B cell (primary cell): ENCODE data around the gene CYTL1. TPM values are rescaled to one million over a fixed set of nuclear protein-coding genes. Genes with fewer than 3 reads are reported as not detected.

Experiments used
- ATAC-seq: fragments of 200-7000 bp; cut with Tn5 transposase; one replicate; pipeline ENCODE4 v1.10.0; 2021; ENCODE audit warnings: low read depth, mild to moderate bottlenecking, moderate number of reproducible peaks, moderate library complexity
- CTCF ChIA-PET: fragments of 350-600 bp; sonication (Branson Sonifier 250); formaldehyde crosslinking; loops from one replicate; lab custom pipeline; 2021; ENCODE audit warnings: antibody characterized with exemption, inconsistent platforms; lab: Charles Lee
- POLR2A ChIA-PET: fragments of 350-600 bp; sonication (Branson Sonifier 250); formaldehyde crosslinking; loops from one replicate; lab custom pipeline; 2021; ENCODE audit warnings: antibody characterized with exemption; lab: Charles Lee
- DNase-seq: peaks from one replicate; pipeline ENCODE4 v3.0.0; 2013
- H2AFZ ChIP-seq: 2 replicates; pipeline ENCODE4 v1.6.1; 2012; ENCODE audit warnings: mild to moderate bottlenecking, low read depth, low read length; ENCODE audit not compliant: insufficient read depth, poor library complexity, severe bottlenecking
- H3K27ac ChIP-seq, 2 donors: 1 replicate in 1 of 2; 2 replicates in 1 of 2; pipeline ENCODE4 v1.5.1; 2012 to 2013; ENCODE audit warnings: low read length in 2 of 2, mild to moderate bottlenecking in 2 of 2, moderate library complexity in 1 of 2
- H3K27me3 ChIP-seq, 4 experiments: fragments of 200-600 bp in 1 of 4; sonication (generic) in 1 of 4; replicated peaks in 1 of 4; 1 replicate in 2 of 4; 2 replicates in 2 of 4; pipeline versions ENCODE4 v1.6.1 to v1.7.0; 2013 to 2016; ENCODE audit warnings: low read length in 3 of 4, mild to moderate bottlenecking in 2 of 4, mixed read lengths in 1 of 4, moderate library complexity in 1 of 4; ENCODE audit not compliant: insufficient read depth in 4 of 4, control insufficient read depth in 3 of 4; ENCODE audit errors: control extremely low read depth in 1 of 4
- H3K36me3 ChIP-seq, 2 experiments: replicated peaks in 1 of 2; 1 replicate in 1 of 2; 2 replicates in 1 of 2; pipeline versions ENCODE4 v1.6.1 to v1.7.1; 2013; ENCODE audit warnings: low read length in 1 of 2; ENCODE audit not compliant: insufficient read depth in 2 of 2, control insufficient read depth in 1 of 2; ENCODE audit errors: control extremely low read depth in 1 of 2, extremely low read depth in 1 of 2
- H3K4me1 ChIP-seq, 2 donors: fragments of 200-600 bp in 1 of 2; sonication (generic) in 1 of 2; 1 replicate in 1 of 2; 2 replicates in 1 of 2; pipeline versions ENCODE4 v1.5.1 to v1.6.1; 2013 to 2017; ENCODE audit warnings: low read length in 2 of 2; ENCODE audit not compliant: control insufficient read depth in 2 of 2, insufficient read depth in 2 of 2
- H3K4me2 ChIP-seq: replicated peaks from 2 replicates; pipeline ENCODE3; 2012; ENCODE audit warnings: mild to moderate bottlenecking, low read depth, low read length; ENCODE audit not compliant: poor library complexity, severe bottlenecking
- H3K4me3 ChIP-seq, 5 experiments: fragments of 200-600 bp in 1 of 5; sonication (generic) in 1 of 5; 1 replicate in 3 of 5; 2 replicates in 2 of 5; pipeline versions ENCODE4 v1.5.1 to v1.7.0; 2011 to 2016; ENCODE audit warnings: low read length in 4 of 5, mild to moderate bottlenecking in 4 of 5, low read depth in 2 of 5, control low read depth in 1 of 5, moderate library complexity in 1 of 5; ENCODE audit not compliant: insufficient read depth in 1 of 5; ENCODE audit errors: control extremely low read depth in 1 of 5, extremely low read depth in 1 of 5
- H3K79me2 ChIP-seq: fragments of 200-600 bp; sonication (generic); one replicate; pipeline ENCODE4 v1.6.0; 2016; ENCODE audit warnings: low read length; ENCODE audit not compliant: control insufficient read depth, insufficient read depth
- H3K9ac ChIP-seq: fragments of 200-600 bp; sonication (generic); 2 replicates; pipeline ENCODE4 v1.6.1; 2017; ENCODE audit warnings: mild to moderate bottlenecking, low read length, moderate library complexity
- H3K9me3 ChIP-seq, 3 donors: one replicate each; pipeline versions ENCODE4 v1.6.1 to v1.7.1; 2013; ENCODE audit warnings: low read length in 2 of 3; ENCODE audit not compliant: control insufficient read depth in 2 of 3, insufficient read depth in 1 of 3; ENCODE audit errors: control extremely low read depth in 1 of 3
- H4K20me1 ChIP-seq: 2 replicates; pipeline ENCODE4 v1.6.0; 2012; ENCODE audit warnings: mild to moderate bottlenecking, low read length; ENCODE audit not compliant: insufficient read depth, control insufficient read depth, poor library complexity, severe bottlenecking
- H3K27ac Mint-ChIP-seq: one replicate; pipeline ENCODE4 v1.8.0; 2021; ENCODE audit warnings: mixed read lengths
- H3K27me3 Mint-ChIP-seq: one replicate; pipeline ENCODE4 v1.8.0; 2021; ENCODE audit warnings: mixed read lengths
- H3K4me1 Mint-ChIP-seq: one replicate; pipeline ENCODE4 v1.8.0; 2021; ENCODE audit warnings: mixed read lengths
- H3K4me3 Mint-ChIP-seq: one replicate; pipeline ENCODE4 v1.8.0; 2021; ENCODE audit warnings: mixed read lengths
- H3K9me3 Mint-ChIP-seq: one replicate; pipeline ENCODE4 v1.8.0; 2022; ENCODE audit warnings: mixed read lengths; ENCODE audit not compliant: insufficient read depth
- EZH2 ChIP-seq: IDR thresholded peaks from 2 replicates; pipeline ENCODE4 v1.6.1; 2012; ENCODE audit warnings: borderline replicate concordance, low read depth, mild to moderate bottlenecking, moderate library complexity, low read length; ENCODE audit not compliant: insufficient read depth, poor library complexity, severe bottlenecking
- WGBS: methylation state at CpG from one replicate; pipeline ENCODE4 v1.1.5; 2013; ENCODE audit warnings: missing lambda C conversion rate; ENCODE audit not compliant: insufficient coverage; 5-methylcytosine and 5-hydroxymethylcytosine counted together
- intact Hi-C: fragments of 100-400 bp; cut with micrococcal nuclease; formaldehyde crosslinking; loops from one replicate; pipeline ENCODE4 v1.10.0; 2022
- polyA plus RNA-seq: library from polyadenylated mRNA; depleted of rRNA; stranded (reverse); fragments of >200 nt; gene quantifications from 2 replicates; pipeline ENCODE4 v1.2.3, GENCODE V29; 2012
- total RNA-seq, 2 donors: library from RNA; stranded (reverse); fragments of 120-200 nt in 1 of 2; gene quantifications; 1 replicate in 1 of 2; 2 replicates in 1 of 2; pipeline versions ENCODE4 v1.2.3 to v1.2.4, GENCODE V29; 2013 to 2022
- TF ChIP-seq, protein P1 (sequence below): fragments of 200-600 bp; IDR thresholded peaks from one replicate; pipeline ENCODE4 v1.8.0; 2022; ENCODE audit warnings: antibody characterized with exemption, mild to moderate bottlenecking

Gene CYTL1
- total and polyA plus RNA-seq, 2 donors (not counting 1 experiment from before 2014, with no cell fraction given), result not detected

DNA sequence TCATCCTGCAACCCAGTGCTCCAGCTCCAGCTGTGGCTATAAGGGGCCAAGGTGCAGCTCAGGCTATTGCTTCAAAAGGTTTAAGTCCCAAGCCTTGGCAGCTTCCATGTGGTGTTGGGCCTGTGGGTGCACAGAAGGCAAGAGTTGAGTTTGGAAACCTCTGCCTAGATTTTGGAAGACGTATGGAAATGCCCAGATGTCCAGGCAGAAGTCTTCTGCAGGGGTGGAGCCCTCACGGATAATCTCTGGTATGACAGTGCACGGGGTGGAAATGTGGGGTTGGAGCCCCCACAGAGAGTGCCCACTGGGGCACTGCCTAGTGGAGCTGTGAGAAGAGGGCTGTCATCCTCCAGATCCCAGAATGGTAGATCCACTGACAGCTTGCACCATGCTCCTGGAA lies 44.5 kb downstream of the CYTL1 start:
- no peak overlapping the region for H3K4me3 ChIP-seq
- POLR2A ChIA-PET, result no interaction called here
- WGBS, result 97% methylated on average over 3 of the region's 3 CpGs

DNA sequence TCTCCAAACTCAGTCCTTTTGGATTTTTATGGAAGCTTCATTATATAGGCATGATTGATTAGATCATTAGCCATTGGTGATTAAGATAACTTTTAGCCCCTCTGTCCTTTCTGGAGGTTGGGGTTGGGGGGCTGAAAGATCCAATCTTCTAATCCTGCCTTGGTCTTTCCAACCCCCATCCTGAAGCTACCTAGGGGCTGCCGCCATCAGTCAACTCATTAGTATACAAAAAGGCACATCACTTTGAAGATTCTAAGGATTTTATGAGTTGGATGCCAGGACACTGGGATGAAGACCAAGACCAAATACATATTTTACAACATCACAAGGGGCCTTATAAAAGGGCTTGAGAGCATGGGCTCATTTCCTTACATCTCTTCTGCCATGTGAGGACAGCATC lies 47.5 kb downstream of the CYTL1 start:
- H3K9me3 Mint-ChIP-seq, result peaks cover 10% of the 10 kb centered on the region
- TF ChIP-seq EZH2, result no peak
- TF ChIP-seq, protein P1, sequence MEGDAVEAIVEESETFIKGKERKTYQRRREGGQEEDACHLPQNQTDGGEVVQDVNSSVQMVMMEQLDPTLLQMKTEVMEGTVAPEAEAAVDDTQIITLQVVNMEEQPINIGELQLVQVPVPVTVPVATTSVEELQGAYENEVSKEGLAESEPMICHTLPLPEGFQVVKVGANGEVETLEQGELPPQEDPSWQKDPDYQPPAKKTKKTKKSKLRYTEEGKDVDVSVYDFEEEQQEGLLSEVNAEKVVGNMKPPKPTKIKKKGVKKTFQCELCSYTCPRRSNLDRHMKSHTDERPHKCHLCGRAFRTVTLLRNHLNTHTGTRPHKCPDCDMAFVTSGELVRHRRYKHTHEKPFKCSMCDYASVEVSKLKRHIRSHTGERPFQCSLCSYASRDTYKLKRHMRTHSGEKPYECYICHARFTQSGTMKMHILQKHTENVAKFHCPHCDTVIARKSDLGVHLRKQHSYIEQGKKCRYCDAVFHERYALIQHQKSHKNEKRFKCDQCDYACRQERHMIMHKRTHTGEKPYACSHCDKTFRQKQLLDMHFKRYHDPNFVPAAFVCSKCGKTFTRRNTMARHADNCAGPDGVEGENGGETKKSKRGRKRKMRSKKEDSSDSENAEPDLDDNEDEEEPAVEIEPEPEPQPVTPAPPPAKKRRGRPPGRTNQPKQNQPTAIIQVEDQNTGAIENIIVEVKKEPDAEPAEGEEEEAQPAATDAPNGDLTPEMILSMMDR, result no peak
- H3K4me3 ChIP-seq, result no peak overlapping the region
- H3K27me3 ChIP-seq, result no peaks in the 10 kb centered on the region
- H3K27ac Mint-ChIP-seq, result no peak overlapping the region
- no peak overlapping the region for H2AFZ ChIP-seq
- no peaks in the 10 kb centered on the region for H3K4me1 ChIP-seq
- no peak overlapping the region for H3K4me3 Mint-ChIP-seq
- ChIA-PET CTCF (interaction anchor here (1.1 kb wide), 1 partner anchor 16 kb away, joined by 3 read pairs; no protein-coding TSS in a partner anchor), POLR2A (interaction anchor here (0.6 kb wide), 1 partner anchor 108 kb away, joined by 8 read pairs; no protein-coding TSS in a partner anchor)
- no peaks in the 10 kb centered on the region for H3K79me2 ChIP-seq
- H3K4me2 ChIP-seq, result no peak overlapping the region
- peaks cover 6% of the 10 kb centered on the region for H3K27me3 Mint-ChIP-seq
- intact Hi-C loops, result no loop called here
- no CpG with 5 or more reads among the region's 1 CpG for WGBS
- no peak overlapping the region for H3K9ac ChIP-seq
- no peaks in the 10 kb centered on the region for H3K36me3 ChIP-seq
- no peak overlapping the region for H3K27ac ChIP-seq
- no peaks in the 10 kb centered on the region for H4K20me1 ChIP-seq
- H3K4me1 Mint-ChIP-seq, result no peaks in the 10 kb centered on the region
- no peak for DNase-seq
- H3K9me3 ChIP-seq, result peaks cover 0 to 25% (median 13%) of the 10 kb centered on the region in 3 donors
- no peak for ATAC-seq

More for the DNA sequence above, 44.5 kb downstream of the CYTL1 start:
- DNase-seq (no peak), ATAC-seq (no peak)
- Histone ChIP-seq H3K27me3 (no peaks in the 10 kb centered on the region), H4K20me1 (no peaks in the 10 kb centered on the region), H3K79me2 (no peaks in the 10 kb centered on the region), H2AFZ (no peak overlapping the region), H3K4me2 (no peak overlapping the region), H3K9me3 (peaks cover 0 to 26% (median 16%) of the 10 kb centered on the region in 3 donors), H3K27ac (no peak overlapping the region), H3K4me1 (no peaks in the 10 kb centered on the region), H3K9ac (no peak overlapping the region), H3K36me3 (no peaks in the 10 kb centered on the region)
- Mint-ChIP-seq H3K9me3 (peaks cover 10% of the 10 kb centered on the region), H3K27me3 (peaks cover 3% of the 10 kb centered on the region), H3K4me3 (no peak overlapping the region), H3K4me1 (no peaks in the 10 kb centered on the region), H3K27ac (no peak overlapping the region)
- no peak for TF ChIP-seq EZH2
- TF ChIP-seq, protein P1, result no peak
- CTCF ChIA-PET, result no interaction called here
- intact Hi-C loops, result no loop called here
